H1 (cell line): ENCODE data around the gene OAT. TPM values are rescaled to one million over a fixed set of nuclear protein-coding genes. Genes with fewer than 3 reads are reported as not detected.

Experiments used
- HDAC6 ChIP-seq: IDR thresholded peaks from one replicate; pipeline ENCODE4 v1.7.1; 2012; ENCODE audit warnings: low read depth, mild to moderate bottlenecking, inconsistent platforms, low read length, moderate library complexity
- TAF7 ChIP-seq: optimal IDR thresholded peaks from 2 replicates; pipeline ENCODE3; 2011; ENCODE audit warnings: low read depth, mild to moderate bottlenecking, inconsistent platforms, low read length, moderate library complexity, borderline replicate concordance
- polyA plus RNA-seq, 7 experiments: library from polyadenylated mRNA; depleted of rRNA in 3 of 7; stranded (reverse) in 5 of 7; unstranded in 2 of 7; fragments of >200 nt in 5 of 7; fragments of 200-250 nt in 2 of 7; gene quantifications; 1 replicate in 5 of 7; 2 replicates in 1 of 7; 4 replicates in 1 of 7; pipeline versions ENCODE4 v1.2.1 to v1.2.3, GENCODE V29; 2011 to 2013; ENCODE audit warnings: missing spikeins in 2 of 7, mixed read lengths in 2 of 7
- total RNA-seq: library from RNA; stranded (reverse); fragmentation: NEBNext Ultra II Directional; extraction: Animal tissue kit (Norgen Biotek cat#: 25700); gene quantifications from 2 replicates; pipeline ENCODE4 v1.2.1, GENCODE V29; 2021

The OAT gene
- total and polyA plus RNA-seq, 2 of the 8 experiments (the other 6 are each of a cell fraction or from before 2014, with no cell fraction given), result 67.8 to 121 TPM

DNA sequence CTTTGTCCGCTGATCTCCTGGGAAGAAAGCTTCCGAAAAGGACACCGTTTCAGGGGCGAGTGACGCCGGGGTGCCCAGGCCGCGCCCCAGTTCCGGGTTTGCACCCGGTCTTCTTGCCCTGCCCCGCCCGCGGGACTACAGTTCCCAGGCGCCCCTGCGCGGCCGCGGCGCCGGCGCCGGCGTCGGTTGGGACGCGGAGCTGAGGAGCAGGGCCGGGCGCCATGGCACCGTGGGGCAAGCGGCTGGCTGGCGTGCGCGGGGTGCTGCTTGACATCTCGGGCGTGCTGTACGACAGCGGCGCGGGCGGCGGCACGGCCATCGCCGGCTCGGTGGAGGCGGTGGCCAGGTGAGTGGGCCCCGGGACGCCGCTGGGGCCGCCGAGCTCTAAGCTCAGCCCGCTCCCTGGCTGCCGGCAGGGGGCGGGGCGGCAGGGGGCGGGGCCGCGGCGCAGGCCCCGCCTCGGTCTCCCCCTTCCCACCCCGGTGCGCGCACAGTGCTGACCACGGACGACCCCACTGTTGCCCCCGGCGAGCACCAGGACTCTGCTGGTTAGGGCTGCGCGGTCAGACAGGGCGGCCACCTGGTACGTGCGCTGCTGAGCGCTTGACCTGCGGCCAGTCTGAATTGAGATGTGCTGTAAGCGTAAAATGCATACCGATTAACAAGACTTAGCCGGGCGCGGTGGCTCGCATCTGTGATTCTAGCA lies 43.1 kb upstream of the OAT start, which contains the start of gene LHPP (continued):
- TF ChIP-seq TAF7, result peak; percentile 60
- no peak for TF ChIP-seq HDAC6
